HEK293 (cell line): ENCODE data around the gene CAMK2D.

Experiments
- CTCF ChIA-PET: fragments of 350-600 bp; formaldehyde crosslinking; extraction: SDS; loops from one replicate; lab custom pipeline; 2021; ENCODE audit warnings: antibody characterized with exemption; lab: Yijun Ruan, JAX
- POLR2A ChIA-PET: fragments of 300-600 bp; formaldehyde crosslinking; extraction: SDS; loops from one replicate; lab custom pipeline; 2020; ENCODE audit warnings: antibody characterized with exemption, inconsistent platforms; lab: Yijun Ruan, JAX
- H3K27ac ChIP-seq: fragments of 200-500 bp; sonication (Bioruptor generic); 2 replicates; pipeline ENCODE4 v1.5.1; 2014; ENCODE audit warnings: low read depth, low read length, control low read depth, inconsistent platforms; ENCODE audit errors: extremely low read depth
- H3K36me3 ChIP-seq, 2 experiments: fragments of 200-500 bp in 1 of 2; sonication (Bioruptor generic) in 1 of 2; 1 replicate in 1 of 2; 2 replicates in 1 of 2; pipeline ENCODE4 v1.5.1; 2014 to 2017; ENCODE audit warnings: inconsistent platforms in 2 of 2, low read length in 2 of 2; ENCODE audit not compliant: control insufficient read depth in 2 of 2, insufficient read depth in 1 of 2
- H3K4me1 ChIP-seq: fragments of 200-500 bp; sonication (Bioruptor generic); 2 replicates; pipeline ENCODE4 v1.5.1; 2014; ENCODE audit warnings: mild to moderate bottlenecking, low read length, inconsistent platforms; ENCODE audit not compliant: control insufficient read depth, insufficient read depth
- H3K4me3 ChIP-seq: 2 replicates; pipeline ENCODE4 v1.5.1; 2011; ENCODE audit warnings: low read depth, mild to moderate bottlenecking, control low read depth, low read length, moderate library complexity
- H3K9me3 ChIP-seq: fragments of 200-500 bp; sonication (Bioruptor generic); 2 replicates; pipeline ENCODE4 v1.5.1; 2014; ENCODE audit warnings: low read depth, low read length, inconsistent platforms; ENCODE audit not compliant: control insufficient read depth, insufficient read depth
- KLF1 ChIP-seq: fragments of 450-650 bp; formaldehyde crosslinking; IDR thresholded peaks from 2 replicates; pipeline ENCODE4 v1.5.1; 2016; ENCODE audit warnings: missing biosample characterization, missing genetic modification characterization
- KLF8 ChIP-seq: fragments of 450-650 bp; formaldehyde crosslinking; IDR thresholded peaks from 2 replicates; pipeline ENCODE4 v1.5.1; 2016; ENCODE audit warnings: missing biosample characterization, missing genetic modification characterization
- MYNN ChIP-seq: fragments of 450-650 bp; formaldehyde crosslinking; IDR thresholded peaks from 2 replicates; pipeline ENCODE4 v1.5.1; 2016; ENCODE audit warnings: missing biosample characterization, missing genetic modification characterization, borderline replicate concordance
- MZF1 ChIP-seq: fragments of 450-650 bp; formaldehyde crosslinking; IDR thresholded peaks from 2 replicates; pipeline ENCODE4 v1.5.1; 2017; ENCODE audit warnings: missing biosample characterization, missing genetic modification characterization, borderline replicate concordance
- SP2 ChIP-seq: fragments of 450-650 bp; formaldehyde crosslinking; IDR thresholded peaks from 2 replicates; pipeline ENCODE4 v1.5.1; 2016; ENCODE audit warnings: missing biosample characterization, missing genetic modification characterization
- SP7 ChIP-seq: fragments of 450-650 bp; formaldehyde crosslinking; IDR thresholded peaks from 2 replicates; pipeline ENCODE4 v1.5.1; 2016; ENCODE audit warnings: missing biosample characterization, missing genetic modification characterization
- TRIM28 ChIP-seq: IDR thresholded peaks from 2 replicates; pipeline ENCODE4 v1.6.1; 2011; ENCODE audit warnings: low read length, control low read depth, borderline replicate concordance
- ZBTB10 ChIP-seq: fragments of 450-650 bp; formaldehyde crosslinking; IDR thresholded peaks from 2 replicates; pipeline ENCODE4 v1.5.1; 2016; ENCODE audit warnings: missing biosample characterization, missing genetic modification characterization
- ZFHX2 ChIP-seq: fragments of 450-650 bp; formaldehyde crosslinking; conservative IDR thresholded peaks from 2 replicates; pipeline ENCODE4 v1.5.1; 2016; ENCODE audit warnings: missing biosample characterization, missing genetic modification characterization
- ZFP3 ChIP-seq: fragments of 450-650 bp; formaldehyde crosslinking; IDR thresholded peaks from 2 replicates; pipeline ENCODE4 v1.5.1; 2016; ENCODE audit warnings: low read depth, missing biosample characterization, missing genetic modification characterization
- ZNF10 ChIP-seq: fragments of 450-650 bp; formaldehyde crosslinking; IDR thresholded peaks from 2 replicates; pipeline ENCODE4 v1.5.1; 2017; ENCODE audit warnings: missing biosample characterization, missing genetic modification characterization
- ZNF114 ChIP-seq: fragments of 450-650 bp; formaldehyde crosslinking; IDR thresholded peaks from 2 replicates; pipeline ENCODE4 v1.5.0; 2017; ENCODE audit warnings: missing biosample characterization, missing genetic modification characterization
- ZNF121 ChIP-seq: fragments of 450-650 bp; formaldehyde crosslinking; IDR thresholded peaks from 2 replicates; pipeline ENCODE4 v1.5.1; 2016; ENCODE audit warnings: missing biosample characterization, missing genetic modification characterization
- ZNF202 ChIP-seq: fragments of 450-650 bp; formaldehyde crosslinking; IDR thresholded peaks from 2 replicates; pipeline ENCODE4 v1.5.1; 2016; ENCODE audit warnings: missing biosample characterization, missing genetic modification characterization, borderline replicate concordance
- ZNF214 ChIP-seq: fragments of 450-650 bp; formaldehyde crosslinking; IDR thresholded peaks from 2 replicates; pipeline ENCODE4 v1.5.1; 2017; ENCODE audit warnings: missing biosample characterization, mild to moderate bottlenecking, missing genetic modification characterization, borderline replicate concordance
- ZNF24 ChIP-seq: fragments of 450-650 bp; formaldehyde crosslinking; IDR thresholded peaks from 2 replicates; pipeline ENCODE4 v1.5.1; 2016; ENCODE audit warnings: missing biosample characterization, missing genetic modification characterization
- ZNF335 ChIP-seq: fragments of 450-650 bp; formaldehyde crosslinking; conservative IDR thresholded peaks from 2 replicates; pipeline ENCODE4 v1.5.1; 2016; ENCODE audit warnings: missing biosample characterization, missing genetic modification characterization
- ZNF394 ChIP-seq: fragments of 450-650 bp; formaldehyde crosslinking; IDR thresholded peaks from 2 replicates; pipeline ENCODE4 v1.5.1; 2016; ENCODE audit warnings: missing biosample characterization, missing genetic modification characterization, mild to moderate bottlenecking, moderate library complexity, borderline replicate concordance
- ZNF473 ChIP-seq: fragments of 450-650 bp; formaldehyde crosslinking; IDR thresholded peaks from 2 replicates; pipeline ENCODE4 v1.5.1; 2017; ENCODE audit warnings: missing biosample characterization, missing genetic modification characterization
- ZNF501 ChIP-seq: fragments of 450-650 bp; formaldehyde crosslinking; IDR thresholded peaks from 2 replicates; pipeline ENCODE4 v1.5.1; 2016; ENCODE audit warnings: missing biosample characterization, missing genetic modification characterization
- ZNF521 ChIP-seq: fragments of 450-650 bp; formaldehyde crosslinking; IDR thresholded peaks from 2 replicates; pipeline ENCODE4 v1.5.1; 2017; ENCODE audit warnings: missing biosample characterization, mild to moderate bottlenecking, missing genetic modification characterization
- ZNF544 ChIP-seq: fragments of 450-650 bp; formaldehyde crosslinking; IDR thresholded peaks from 2 replicates; pipeline ENCODE4 v1.5.0; 2017; ENCODE audit warnings: missing biosample characterization, missing genetic modification characterization
- ZNF600 ChIP-seq: fragments of 450-650 bp; formaldehyde crosslinking; IDR thresholded peaks from 2 replicates; pipeline ENCODE4 v1.5.1; 2016; ENCODE audit warnings: missing biosample characterization, missing genetic modification characterization
- ZNF626 ChIP-seq: fragments of 450-650 bp; sonication (Bioruptor Pico); formaldehyde crosslinking; IDR thresholded peaks from 2 replicates; pipeline ENCODE4 v1.5.1; 2018; ENCODE audit warnings: missing biosample characterization, missing genetic modification characterization, inconsistent platforms
- ZNF629 ChIP-seq: fragments of 450-650 bp; formaldehyde crosslinking; IDR thresholded peaks from 2 replicates; pipeline ENCODE4 v1.5.1; 2017; ENCODE audit warnings: missing biosample characterization, missing genetic modification characterization
- ZNF658 ChIP-seq: fragments of 450-650 bp; formaldehyde crosslinking; IDR thresholded peaks from 2 replicates; pipeline ENCODE4; 2016; ENCODE audit warnings: missing biosample characterization, missing genetic modification characterization
- ZNF664 ChIP-seq: fragments of 450-650 bp; formaldehyde crosslinking; IDR thresholded peaks from 2 replicates; pipeline ENCODE4 v1.5.1; 2016; ENCODE audit warnings: missing biosample characterization, missing genetic modification characterization
- ZNF768 ChIP-seq: fragments of 450-650 bp; formaldehyde crosslinking; IDR thresholded peaks from 2 replicates; pipeline ENCODE4 v1.5.1; 2018; ENCODE audit warnings: missing biosample characterization, mild to moderate bottlenecking, missing genetic modification characterization
- ZNF785 ChIP-seq: fragments of 450-650 bp; formaldehyde crosslinking; IDR thresholded peaks from 2 replicates; pipeline ENCODE4 v1.5.1; 2016; ENCODE audit warnings: missing biosample characterization, missing genetic modification characterization
- ZNF792 ChIP-seq: fragments of 450-650 bp; formaldehyde crosslinking; IDR thresholded peaks from 2 replicates; pipeline ENCODE4 v1.5.1; 2016; ENCODE audit warnings: missing biosample characterization, missing genetic modification characterization
- ZSCAN16 ChIP-seq: fragments of 450-650 bp; formaldehyde crosslinking; IDR thresholded peaks from 2 replicates; pipeline ENCODE4 v1.5.1; 2016; ENCODE audit warnings: missing biosample characterization, missing genetic modification characterization
- ZSCAN23 ChIP-seq: fragments of 450-650 bp; formaldehyde crosslinking; IDR thresholded peaks from 2 replicates; pipeline ENCODE4 v1.5.1; 2016; ENCODE audit warnings: missing biosample characterization, missing genetic modification characterization
- ZSCAN30 ChIP-seq: fragments of 450-650 bp; IDR thresholded peaks from 2 replicates; pipeline ENCODE4 v1.5.1; 2018; ENCODE audit warnings: missing biosample characterization, mild to moderate bottlenecking, missing genetic modification characterization, moderate library complexity
- TF ChIP-seq, protein P1 (sequence below): fragments of 450-650 bp; formaldehyde crosslinking; IDR thresholded peaks from 2 replicates; pipeline ENCODE4 v1.5.1; 2016; ENCODE audit warnings: missing biosample characterization, missing genetic modification characterization
- TF ChIP-seq, protein P2 (sequence below): fragments of 450-650 bp; formaldehyde crosslinking; optimal IDR thresholded peaks from 2 replicates; pipeline ENCODE3; 2016; ENCODE audit warnings: missing biosample characterization, mild to moderate bottlenecking, missing genetic modification characterization

CAMK2D gene

GRCh38 chr4:113761620-113762185, at the start of gene CAMK2D (continued):
- no peak; the same call in 1 of the 2 replicates for TF ChIP-seq TRIM28
- TF ChIP-seq ZSCAN16 (tag by site-specific recombination) = no peak
- no peak for TF ChIP-seq ZNF214
- no peak for TF ChIP-seq ZNF785 (tag by site-specific recombination)
- no peak for TF ChIP-seq KLF1 (tag by site-specific recombination)
- TF ChIP-seq MYNN = no peak
- 0 out of 2 replicates have a peak, but pooled peaks have one; percentile 16 for TF ChIP-seq ZNF24 (tag by site-specific recombination)
- no peak for TF ChIP-seq ZNF521

DNA sequence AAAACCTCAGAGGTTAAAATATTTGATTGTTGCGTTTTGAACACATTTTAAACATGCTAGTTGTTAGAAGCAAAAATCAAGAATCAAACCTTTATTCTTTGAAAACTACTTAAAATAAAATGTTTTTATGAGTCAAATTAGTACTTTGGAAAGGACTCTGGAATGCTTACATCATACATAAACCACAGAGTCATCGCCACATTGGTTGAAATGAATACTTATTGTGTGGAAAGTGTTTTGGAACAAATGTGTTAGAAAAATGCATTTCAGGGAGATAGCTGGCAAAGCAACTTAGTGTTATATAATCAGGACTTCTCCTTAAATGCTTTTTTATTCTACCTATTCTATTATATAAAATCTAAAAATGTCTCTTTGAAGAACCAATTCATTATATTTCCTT, 49.4 kb upstream of the CAMK2D start:
- Histone ChIP-seq H3K4me1 (no peaks in the 10 kb centered on the region), H3K36me3 (no peaks in the 10 kb centered on the region), H3K4me3 (no peak overlapping the region), H3K27ac (no peak overlapping the region), H3K9me3 (no peaks in the 10 kb centered on the region)
- ChIA-PET POLR2A (no interaction called here), CTCF (interaction anchor here (1.0 kb wide), 1 partner anchor 417 kb away, joined by 3 read pairs; no protein-coding TSS in a partner anchor)
- TF ChIP-seq, protein P1, sequence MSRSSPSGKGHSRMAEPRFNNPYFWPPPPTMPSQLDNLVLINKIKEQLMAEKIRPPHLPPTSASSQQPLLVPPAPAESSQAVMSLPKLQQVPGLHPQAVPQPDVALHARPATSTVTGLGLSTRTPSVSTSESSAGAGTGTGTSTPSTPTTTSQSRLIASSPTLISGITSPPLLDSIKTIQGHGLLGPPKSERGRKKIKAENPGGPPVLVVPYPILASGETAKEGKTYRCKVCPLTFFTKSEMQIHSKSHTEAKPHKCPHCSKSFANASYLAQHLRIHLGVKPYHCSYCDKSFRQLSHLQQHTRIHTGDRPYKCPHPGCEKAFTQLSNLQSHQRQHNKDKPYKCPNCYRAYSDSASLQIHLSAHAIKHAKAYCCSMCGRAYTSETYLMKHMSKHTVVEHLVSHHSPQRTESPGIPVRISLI (tag by site-specific recombination) = no peak
- TF ChIP-seq ZNF792 (tag by site-specific recombination) (no peak), ZNF626 (tag by site-specific recombination) (no peak), ZNF202 (tag by site-specific recombination) (no peak), ZNF658 (tag by site-specific recombination) (no peak), ZNF629 (no peak), SP7 (tag by site-specific recombination) (no peak), ZNF473 (tag by site-specific recombination) (no peak), ZSCAN23 (tag by site-specific recombination) (no peak), ZNF664 (tag by site-specific recombination) (no peak), SP2 (tag by site-specific recombination) (no peak), KLF8 (tag by site-specific recombination) (no peak), ZFHX2 (no peak), ZNF114 (no peak), ZNF544 (tag by site-specific recombination) (no peak), ZFP3 (no peak)
- TF ChIP-seq, protein P2, sequence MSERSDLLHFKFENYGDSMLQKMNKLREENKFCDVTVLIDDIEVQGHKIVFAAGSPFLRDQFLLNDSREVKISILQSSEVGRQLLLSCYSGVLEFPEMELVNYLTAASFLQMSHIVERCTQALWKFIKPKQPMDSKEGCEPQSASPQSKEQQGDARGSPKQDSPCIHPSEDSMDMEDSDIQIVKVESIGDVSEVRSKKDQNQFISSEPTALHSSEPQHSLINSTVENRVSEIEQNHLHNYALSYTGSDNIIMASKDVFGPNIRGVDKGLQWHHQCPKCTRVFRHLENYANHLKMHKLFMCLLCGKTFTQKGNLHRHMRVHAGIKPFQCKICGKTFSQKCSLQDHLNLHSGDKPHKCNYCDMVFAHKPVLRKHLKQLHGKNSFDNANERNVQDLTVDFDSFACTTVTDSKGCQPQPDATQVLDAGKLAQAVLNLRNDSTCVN (tag by site-specific recombination) = no peak

GRCh38 chr4:113809311-113809710, 47.8 kb upstream of the CAMK2D start:
- CTCF ChIA-PET = no interaction called here
- H3K36me3 ChIP-seq = no peaks in the 10 kb centered on the region
- TF ChIP-seq ZNF10 = no peak
- TF ChIP-seq ZNF600 = no peak
- no peak for TF ChIP-seq MZF1 (tag by site-specific recombination)
- TF ChIP-seq ZNF501 (tag by site-specific recombination) = no peak
- TF ChIP-seq ZNF768 (tag by site-specific recombination) = no peak
- no peak for TF ChIP-seq ZNF121 (tag by site-specific recombination)
- TF ChIP-seq ZBTB10 = no peak
- TF ChIP-seq ZSCAN30 (tag by site-specific recombination) = no peak
- no peak for TF ChIP-seq ZNF394 (tag by site-specific recombination)
- TF ChIP-seq ZNF335 (tag by site-specific recombination) = no peak

More at GRCh38 chr4:113809311-113809710, 47.8 kb upstream of the CAMK2D start:
- no peak overlapping the region for H3K27ac ChIP-seq
- POLR2A ChIA-PET = interaction anchor here (0.7 kb wide), 2 partner anchors 166 to 803 kb away, joined by 4 to 5 read pairs; no protein-coding TSS in a partner anchor
- H3K4me1 ChIP-seq = no peaks in the 10 kb centered on the region
- H3K4me3 ChIP-seq = no peak overlapping the region
- H3K9me3 ChIP-seq = no peaks in the 10 kb centered on the region
